NCI-H2196 (cell line): ENCODE measurements around the gene COL6A2.
A peak's percentile ranks its signal among the peaks of the same experiment; 100 is the strongest.
"Not testable (repeated sequence)": the region's sequence is repeated elsewhere in the genome, so short reads cannot be mapped to it uniquely, and the experiment has no call there.

ENCODE experiments used
- DNase-seq: peaks from one replicate; lab custom pipeline; 2025; ENCODE audit not compliant: unreplicated experiment; lab: John Stamatoyannopoulos, UW

COL6A2 gene

DNA sequence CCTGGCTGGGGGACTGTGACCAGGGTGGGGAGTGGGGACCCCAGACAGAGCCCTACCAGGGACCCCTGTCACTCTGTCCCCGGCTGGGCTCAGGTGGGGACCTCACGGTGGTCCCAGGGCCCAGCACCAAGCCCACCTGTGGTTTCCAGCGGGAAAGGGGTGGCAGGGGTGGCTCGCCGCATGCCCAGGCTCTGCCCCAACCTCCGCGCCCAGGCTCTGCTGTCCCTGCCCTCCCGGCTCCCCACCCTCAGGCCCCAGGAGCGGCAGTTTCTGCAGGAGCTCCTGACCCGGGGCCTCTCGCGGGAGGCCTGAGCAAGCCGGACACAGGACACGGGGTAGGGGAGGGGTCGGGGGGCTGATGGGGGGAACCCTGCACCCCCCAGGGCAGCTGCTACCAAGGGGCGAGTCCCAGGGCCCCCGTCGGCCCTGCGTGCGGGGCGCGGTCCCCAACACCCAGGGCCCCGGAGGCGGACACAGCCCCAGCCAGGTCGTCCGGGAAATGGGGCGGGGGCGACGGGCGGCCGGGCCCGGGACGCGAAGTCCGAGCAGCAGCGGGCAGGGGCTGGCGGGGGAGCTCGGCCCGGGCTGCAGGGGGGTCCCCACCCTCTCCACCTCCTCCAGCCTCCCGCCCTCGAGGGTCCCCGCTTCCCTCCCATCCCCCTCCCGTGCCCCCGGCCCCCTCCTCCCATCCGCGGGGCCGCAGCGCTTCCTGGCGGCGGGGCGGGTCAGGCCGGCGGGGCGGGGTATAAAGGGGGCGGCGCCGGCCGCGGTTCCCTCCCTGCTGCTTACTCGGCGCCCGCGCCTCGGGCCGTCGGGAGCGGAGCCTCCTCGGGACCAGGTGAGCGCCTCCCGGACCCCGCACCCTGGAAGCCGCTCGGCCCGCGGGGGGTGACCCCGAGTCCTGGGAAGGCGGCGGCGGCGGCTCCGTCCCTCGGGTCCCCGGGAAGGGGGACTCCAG lies at the start of gene COL6A2:
COL6A2 (plus strand) TSS at position 777 of the 958 bp plus-strand sequence.
- peak; percentile 53 for DNase-seq

DNA sequence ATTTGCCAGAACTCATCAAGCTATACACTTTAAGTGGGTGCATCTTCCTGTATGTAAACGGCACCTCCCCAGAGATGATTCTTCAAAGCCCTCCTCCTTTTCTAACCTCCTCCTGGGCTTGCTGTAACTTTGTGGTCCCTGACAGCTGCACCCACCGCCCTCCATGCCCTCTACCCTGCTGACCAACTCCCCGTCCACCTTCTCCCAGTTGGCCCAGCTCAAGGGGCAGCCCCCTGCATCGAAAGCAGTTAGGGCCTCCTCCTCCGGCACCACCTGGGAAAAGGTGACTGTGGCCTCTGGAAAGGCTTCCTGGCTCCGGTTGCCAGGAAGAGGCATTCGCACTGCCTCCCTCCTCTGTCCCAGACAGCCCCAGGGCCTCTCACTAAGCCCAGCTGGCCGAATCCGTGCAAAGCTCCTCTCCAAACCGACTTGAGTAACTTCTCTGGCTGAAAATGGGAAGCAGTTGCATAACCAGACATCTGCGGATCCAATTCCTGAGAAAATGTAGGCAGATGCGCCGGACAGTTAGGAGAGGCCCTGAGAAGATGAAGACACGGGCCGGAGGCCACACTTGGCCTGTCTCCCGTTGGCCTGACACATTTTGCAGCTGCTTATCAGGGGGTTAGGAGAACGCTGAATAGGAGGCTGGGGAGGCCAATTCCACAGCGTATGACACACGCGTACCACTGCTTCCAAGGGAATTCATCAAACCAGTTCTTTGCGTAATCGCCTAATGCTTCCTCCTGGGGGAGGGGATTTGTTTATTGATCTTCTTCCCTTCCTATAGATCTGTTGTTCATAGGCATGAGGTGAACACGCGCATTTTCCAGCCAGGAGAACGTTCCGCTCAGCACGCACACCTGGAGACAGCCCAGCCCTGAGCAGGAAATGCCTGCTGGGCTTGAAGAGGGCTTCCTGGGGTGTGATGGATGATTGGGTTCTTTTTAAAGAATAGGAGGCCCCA lies 48.7 kb upstream of the COL6A2 start:
- DNase-seq: peak; percentile 5

DNA sequence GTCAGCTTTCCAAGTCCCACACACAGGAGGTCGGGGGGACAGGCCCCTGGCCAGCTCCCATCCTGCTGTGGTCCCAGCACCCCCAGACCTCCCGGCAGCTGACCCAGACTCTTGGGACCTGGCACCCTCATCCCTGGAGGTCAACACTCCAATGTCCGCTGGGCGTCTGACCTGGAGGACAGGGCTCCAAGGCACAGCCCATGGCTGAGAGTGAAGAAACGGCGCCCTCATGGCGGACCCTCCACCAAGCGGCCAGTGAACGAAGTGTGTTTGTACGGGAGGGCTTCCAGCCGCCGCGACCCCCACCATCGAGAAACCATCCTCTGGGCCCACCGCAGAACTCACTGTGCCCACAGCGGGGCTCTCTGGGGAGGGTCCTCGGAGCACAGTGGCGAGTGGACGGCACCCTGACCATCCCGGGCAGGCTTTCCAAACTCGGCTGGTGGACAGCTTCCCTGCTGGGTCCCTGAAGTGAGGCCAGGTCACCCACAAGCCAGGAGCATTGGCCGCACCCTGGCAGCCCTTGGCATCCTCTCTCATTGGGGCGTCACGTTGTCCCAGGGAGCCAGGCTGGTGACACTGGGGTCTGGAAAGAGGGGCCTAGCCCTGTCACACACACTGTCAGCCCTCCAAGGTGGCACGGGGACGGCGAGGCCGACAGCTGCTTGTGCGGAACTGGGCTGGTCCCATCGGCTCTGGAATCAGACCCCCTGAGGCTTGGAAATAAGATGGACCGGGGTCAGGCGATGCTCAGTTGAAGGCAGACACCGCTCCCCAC lies 47.8 kb upstream of the COL6A2 start:
- DNase-seq: no peak

DNA sequence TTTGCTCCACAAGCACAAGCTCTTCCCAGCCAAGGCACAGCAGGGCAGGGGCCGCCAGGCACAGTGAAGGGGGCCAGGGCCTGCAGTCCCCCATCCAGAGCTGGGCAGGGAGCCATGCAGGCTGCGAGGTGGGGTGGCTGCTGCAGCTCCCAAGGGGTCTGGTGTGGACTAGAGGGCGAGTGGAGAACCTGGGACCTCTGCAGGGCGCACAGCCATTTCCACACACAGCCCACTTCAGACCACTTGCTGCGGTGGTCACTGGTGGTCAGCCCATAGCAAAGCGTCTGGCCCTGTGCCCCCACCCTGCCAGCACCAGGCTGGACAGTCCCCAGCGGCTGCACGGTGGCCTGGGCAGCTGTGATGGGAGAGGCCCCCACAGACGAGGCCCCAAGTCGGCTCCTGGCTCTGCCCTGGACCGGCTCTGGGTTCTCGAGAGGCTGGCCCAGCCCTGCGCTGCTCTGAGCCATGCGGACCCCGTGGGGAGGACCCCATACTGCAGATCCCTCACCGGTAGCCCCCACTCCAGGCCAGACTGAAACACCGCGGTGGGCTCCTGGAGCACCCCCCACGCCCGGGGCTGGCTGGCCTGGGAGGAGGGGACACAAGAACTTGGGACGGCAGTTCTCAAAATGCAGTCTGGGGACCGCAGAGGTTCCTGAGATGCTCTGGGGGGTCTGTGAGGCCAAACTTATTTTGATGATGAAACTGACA lies 47.1 kb upstream of the COL6A2 start:
- DNase-seq: no peak

DNA sequence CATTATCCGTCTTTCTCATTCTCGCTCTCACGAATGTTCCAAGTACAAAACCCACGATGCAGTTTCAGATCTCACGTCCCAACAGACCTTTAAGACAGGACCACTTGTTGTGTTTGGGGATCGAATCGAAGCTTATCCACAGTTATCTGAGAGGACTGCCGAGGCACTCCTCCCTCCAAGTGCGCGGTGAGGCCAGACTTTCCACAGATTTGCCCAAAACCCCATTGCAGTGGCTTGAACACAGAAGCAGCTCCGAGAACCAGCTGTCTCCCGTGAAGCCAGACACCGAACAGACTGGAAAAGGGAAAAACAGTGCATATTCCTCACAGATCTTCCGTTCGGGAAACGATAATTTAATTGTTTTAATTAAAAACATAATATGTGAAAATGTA lies 46.5 kb upstream of the COL6A2 start:
- no peak for DNase-seq

DNA sequence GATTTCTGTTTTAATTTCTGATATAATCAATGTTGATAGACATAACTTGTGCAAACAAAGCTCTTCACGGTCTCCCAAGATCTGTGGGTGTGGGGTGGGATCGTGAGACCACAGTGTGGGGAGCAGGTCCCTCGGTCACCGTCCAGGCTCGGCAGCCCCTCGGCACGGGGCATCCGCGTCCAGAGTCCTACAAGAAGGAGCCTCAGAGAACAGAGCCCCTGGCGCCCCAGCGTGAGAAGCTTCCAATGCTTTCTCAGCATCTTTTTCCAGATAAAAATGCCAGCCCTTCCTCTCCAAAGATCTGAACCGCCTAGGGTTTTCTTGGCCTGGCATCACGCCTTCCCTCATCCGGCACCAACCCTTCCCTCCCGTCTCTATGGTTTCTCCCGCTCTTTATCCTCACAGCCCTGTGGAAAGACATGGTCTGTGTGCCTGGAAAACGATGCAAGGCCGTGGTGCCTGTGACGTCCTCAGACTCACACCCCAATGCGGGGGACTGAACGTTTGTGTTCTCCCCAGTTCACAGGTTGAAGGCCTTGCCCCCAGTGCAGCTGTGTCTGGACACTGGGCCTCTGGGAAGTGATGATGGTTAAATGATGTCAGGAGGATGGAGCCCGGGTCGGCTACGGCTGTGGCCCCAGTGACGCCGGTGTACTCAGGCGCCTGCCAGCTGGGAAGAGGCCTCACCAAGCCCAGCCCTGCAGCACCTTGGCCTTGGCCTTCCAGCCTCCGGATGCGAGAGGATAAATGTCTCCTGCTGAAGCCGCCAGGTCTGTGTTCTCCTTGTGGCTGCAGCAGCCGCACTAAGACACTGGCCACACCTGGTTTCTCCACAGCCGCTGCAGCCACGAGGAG lies 45.9 kb upstream of the COL6A2 start:
- no peak for DNase-seq

DNA sequence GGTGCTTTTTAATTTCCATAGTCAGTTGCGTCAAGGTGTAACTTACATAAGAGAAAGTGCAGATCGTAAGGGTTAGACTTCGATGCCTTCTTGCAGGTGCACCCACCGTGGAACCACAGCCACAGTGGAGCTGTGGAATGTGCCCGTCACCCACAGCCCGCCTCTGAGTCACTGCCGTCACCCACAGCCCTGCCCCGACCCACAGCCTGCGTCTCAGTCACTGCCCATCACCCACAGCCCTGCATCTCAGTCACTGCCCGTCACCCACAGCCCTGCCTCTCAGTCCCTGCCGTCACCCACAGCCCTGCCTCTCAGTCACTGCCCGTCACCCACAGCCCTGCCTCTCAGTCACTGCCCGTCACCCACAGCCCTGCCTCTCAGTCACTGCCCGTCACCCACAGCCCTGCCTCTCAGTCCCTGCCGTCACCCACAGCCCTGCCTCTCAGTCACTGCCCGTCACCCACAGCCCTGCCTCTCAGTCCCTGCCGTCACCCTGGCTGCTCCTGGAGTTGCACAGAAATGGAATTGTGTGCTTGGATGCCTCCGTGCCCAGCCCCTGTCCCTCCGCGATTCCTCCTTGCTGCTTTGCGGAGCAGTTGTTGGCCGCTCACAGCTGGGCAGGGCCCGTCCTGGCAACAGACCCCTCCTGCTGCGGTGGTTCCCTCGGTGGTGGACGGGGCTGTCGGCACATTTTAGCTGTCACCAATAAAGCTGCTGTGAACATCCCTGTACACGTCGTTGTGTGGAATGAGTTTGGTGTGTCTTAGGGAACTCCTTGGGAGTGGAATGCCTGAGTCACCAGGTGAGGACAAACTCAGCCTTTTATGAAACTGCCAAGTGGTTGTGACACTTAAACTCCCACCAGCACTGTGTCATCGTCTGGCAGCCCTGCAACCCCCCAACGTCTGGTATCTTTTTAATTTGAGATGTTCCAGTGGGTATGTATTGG lies 44.9 kb upstream of the COL6A2 start:
- DNase-seq: no peak

DNA sequence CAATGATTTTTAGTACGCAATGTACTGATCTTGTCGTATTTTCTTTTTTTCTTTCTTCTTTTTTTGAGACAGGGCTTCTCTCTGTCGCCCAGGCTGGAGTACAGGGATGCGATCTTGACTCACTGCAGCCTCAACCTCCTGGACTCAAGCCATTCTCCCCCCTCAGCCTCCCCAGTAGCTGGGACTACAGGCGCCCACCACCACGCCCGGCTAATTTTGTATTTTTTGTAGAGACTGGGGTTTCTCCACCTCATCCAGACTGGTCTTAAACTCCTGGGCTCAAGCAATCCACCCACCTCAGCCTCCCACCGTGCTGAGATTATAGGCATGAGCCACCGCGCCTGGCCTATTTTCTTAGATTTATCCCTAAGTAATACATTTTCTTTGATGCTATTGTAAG lies 43.9 kb upstream of the COL6A2 start:
- DNase-seq: no peak

DNA sequence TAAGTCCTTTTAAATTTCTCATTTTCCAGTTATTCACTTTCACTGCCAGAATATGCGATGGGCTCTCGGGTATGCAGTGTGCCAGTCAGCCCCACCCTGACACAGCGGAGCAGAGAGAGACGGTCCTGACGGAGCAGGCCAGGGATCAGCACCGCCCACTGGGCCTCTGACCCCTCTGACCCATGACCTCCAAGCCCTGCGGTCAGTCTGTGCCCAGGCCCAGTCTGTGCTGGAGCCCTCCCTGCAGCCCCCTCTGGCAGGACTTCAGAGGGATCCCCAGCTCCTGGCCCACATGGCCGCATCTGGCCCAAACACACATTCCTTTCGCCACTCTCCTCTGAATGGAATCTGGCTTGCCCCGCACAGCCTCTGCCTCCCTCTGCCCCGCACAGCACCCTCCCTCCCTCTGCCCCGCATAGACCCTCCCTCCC lies 43.4 kb upstream of the COL6A2 start:
- DNase-seq: no peak

DNA sequence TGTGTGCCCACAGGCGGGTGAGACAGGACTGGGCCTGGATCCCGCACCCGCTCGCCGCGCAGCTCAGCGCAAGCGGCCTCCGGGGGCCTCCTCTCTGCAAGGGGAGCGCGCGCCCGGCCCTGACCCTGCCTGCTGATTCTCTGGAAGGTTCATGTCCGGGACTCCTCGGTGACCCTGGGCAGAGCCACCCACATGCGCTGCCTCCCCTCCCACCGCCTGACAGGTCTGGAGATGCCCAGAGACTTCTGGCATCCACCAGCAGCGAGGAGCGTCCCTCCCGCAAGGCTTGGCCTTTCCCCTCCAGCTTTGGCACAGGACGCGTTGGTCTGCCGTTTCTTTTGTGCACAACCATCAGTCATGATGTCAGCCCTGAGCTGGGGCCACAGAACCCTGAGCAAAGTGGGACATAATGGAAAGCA lies 42.0 kb upstream of the COL6A2 start:
- no peak for DNase-seq

DNA sequence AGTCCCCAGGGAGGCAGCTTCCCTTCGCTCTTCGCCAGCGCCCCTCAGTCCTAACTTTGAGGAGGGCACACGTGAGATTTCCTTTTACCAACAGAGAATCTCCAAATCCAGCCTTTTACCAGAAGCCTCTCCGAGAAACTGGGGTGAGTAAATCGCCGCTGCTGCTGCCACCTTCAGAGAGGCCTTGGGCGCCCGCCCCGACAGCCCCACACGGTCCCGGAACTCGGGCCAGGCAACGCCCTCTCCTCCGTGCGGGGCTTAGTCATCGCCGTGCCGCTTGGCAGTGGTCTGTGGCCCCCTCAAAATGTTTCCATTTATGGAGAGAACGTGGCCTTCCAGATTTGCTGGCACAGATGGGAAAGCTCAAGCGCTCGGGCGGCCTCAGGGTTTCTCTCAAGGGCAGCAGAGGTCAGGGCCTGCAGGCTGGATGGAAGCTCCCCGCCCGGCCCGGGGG lies 41.4 kb upstream of the COL6A2 start:
- no peak for DNase-seq

DNA sequence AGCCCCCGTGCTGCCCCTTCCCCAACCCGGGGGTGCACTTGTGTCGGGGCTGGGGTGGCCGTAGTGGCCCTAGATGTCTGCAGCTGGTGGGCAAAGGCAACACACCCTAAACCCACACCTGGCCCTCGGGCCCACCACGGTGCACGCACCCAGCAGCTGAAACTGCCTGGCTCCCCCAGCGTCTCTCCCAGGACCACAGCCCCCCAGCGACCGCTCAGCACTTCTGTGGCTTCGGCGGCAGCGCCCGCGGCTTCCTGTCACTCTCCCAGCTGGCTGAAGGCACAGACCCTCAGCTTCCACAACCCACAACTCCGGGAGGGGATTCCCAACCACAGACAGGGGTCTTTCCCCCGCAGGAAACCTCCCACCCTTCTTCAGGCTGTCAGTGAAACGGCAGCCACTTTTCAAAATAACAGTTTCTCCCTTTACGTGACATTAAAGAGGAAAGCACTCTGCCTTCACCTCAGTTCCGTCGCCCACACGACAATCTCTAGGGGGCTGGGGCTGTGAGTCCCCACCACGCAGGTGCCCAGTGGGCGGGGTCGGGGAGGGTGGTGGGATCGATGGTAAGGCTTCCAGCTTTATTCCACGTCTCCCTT lies 40.7 kb upstream of the COL6A2 start:
- no peak for DNase-seq

DNA sequence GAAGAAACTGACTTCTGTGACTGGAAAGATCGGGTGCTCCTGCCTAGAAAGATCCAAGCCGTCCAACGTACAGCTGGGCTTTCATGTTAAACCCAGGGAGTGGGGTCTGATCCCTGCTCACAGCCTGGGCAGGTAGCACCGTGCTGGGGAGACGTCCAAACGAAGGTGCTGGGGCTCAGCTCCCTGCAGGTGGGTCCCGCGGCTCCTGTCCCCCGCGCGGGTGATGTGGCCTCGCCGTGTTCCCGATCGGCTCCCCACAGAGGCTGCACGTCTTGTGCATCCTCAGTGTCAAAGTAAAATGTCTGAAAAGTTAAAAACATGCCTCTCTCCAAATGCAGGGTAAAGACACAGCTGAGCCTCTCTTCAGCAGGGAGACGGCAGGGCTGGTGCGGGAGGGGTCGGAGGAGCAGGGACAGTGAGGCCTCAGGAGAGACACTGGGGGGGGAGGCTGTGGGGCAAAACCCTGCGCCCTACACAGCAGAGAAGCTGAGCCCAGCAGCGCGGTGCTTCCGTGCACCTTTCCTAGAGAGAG lies 40.1 kb upstream of the COL6A2 start:
- no peak for DNase-seq

DNA sequence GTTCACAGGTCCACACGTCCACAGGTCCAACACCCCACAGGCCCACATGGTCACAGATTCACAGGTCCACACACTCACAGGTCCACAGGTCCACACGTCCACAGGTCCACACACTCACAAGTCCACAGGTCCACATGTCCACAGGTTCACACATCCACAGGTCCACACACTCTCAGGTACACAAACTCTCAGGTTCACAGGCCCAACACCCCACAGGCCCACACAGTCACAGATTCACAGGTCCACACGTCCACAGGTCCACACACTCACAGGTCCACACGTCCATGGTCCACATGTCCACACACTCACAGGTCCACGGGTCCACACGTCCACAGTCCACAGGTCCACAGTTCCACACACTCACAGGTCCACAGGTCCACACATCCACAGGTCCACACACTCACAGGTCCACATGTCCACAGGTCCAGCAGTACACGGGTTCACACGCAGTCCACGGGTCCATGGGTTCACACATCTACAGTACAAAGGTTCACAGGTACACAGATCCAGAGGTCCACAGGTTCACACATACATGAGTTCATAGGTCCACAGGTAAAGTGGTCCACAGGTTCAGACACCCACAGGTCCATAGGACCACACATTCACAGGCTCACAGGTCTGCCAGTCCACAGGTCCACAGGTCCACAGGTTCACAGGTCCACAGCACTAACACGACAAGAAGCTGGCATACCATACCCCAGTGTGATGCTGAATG lies 39.3 kb upstream of the COL6A2 start:
- no peak for DNase-seq

DNA sequence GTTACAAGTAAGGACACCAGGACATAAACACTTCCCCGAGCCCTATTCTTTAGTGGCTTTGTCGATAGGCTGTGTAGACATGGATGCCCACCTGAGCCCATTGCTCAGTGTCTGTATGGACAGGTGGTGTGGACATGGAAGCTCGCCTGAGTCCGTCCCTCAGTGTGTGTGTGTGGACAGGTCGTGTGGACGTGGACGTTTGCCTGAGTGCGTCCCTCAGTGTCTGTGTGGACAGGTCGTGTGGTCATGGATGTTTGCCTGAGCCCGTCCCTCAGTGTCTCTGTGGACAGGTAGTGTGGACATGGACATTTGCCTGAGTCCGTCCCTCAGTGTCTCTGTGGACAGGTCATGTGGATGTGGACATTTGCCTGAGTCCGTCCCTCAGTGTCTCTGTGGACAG lies 38.7 kb upstream of the COL6A2 start:
- DNase-seq: no peak

DNA sequence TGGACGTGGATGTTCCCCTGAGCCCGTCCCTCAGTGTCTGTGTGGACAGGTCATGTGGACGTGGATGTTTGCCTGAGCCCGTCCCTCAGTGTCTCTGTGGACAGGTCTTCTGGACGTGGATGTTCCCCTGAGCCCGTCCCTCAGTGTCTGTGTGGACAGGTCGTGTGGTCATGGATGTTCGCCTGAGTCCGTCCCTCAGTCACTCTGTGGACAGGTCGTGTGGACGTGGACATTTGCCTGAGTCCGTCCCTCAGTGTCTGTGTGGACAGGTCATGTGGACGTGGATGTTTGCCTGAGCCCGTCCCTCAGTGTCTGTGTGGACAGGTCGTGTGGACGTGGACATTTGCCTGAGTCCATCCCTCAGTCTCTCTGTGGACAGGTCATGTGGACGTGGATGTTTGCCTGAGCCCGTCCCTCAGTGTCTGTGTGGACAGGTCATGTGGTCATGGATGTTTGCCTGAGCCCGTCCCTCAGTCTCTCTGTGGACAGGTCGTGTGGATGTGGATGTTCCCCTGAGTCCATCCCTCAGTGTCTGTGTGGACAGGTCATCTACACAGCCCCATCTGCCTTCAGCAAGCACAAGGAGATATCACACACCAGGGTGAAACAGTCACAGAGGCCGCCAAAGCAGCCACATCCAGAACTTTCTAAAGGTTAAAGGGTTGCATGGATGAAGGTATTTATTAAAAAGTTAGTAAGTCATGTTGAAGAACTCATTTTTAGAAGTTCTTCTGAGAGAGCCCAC lies 38.0 kb upstream of the COL6A2 start:
- DNase-seq: not testable (repeated sequence)
